ENCODE measurements around the gene TAPBP.

TAPBP gene

GRCh38 chr6:33324125-33324524, 10.2 kb upstream of the TAPBP start:
- no peak for TF ChIP-seq CTCF (IDR thresholded peaks at IDR 0.05; ENCODE audit: low read depth, low read length)
- no peak overlapping the region; the same call in 1 of the 2 replicates for H3K4me3 ChIP-seq (ENCODE audit: low read depth, low read length)

- peak overlapping the region; percentile 88 for H3K4me3 ChIP-seq (ENCODE audit: low read depth, low read length)
- TF ChIP-seq CTCF (IDR thresholded peaks at IDR 0.05; ENCODE audit: low read depth, low read length), result no peak
These were observed 9.7 kb upstream of the TAPBP start for GRCh38 chr6:33323623-33323948.

- peak overlapping the region; percentile 88 for H3K4me3 ChIP-seq (ENCODE audit: low read depth, low read length)
- TF ChIP-seq CTCF (IDR thresholded peaks at IDR 0.05; ENCODE audit: low read depth, low read length), result no peak
These were observed 7.3 kb upstream of the TAPBP start for GRCh38 chr6:33321227-33321626.

GRCh38 chr6:33320315-33321181, 6.7 kb upstream of the TAPBP start:
- peak overlapping the region; percentile 64 for H3K4me3 ChIP-seq (ENCODE audit: low read depth, low read length)
- no peak for TF ChIP-seq CTCF (IDR thresholded peaks at IDR 0.05; ENCODE audit: low read depth, low read length)

- no peak for TF ChIP-seq CTCF (IDR thresholded peaks at IDR 0.05; ENCODE audit: low read depth, low read length)
- peak overlapping the region; percentile 64 for H3K4me3 ChIP-seq (ENCODE audit: low read depth, low read length)
These were observed 6.0 kb upstream of the TAPBP start for GRCh38 chr6:33319939-33320314.

- peak overlapping the region; percentile 64 for H3K4me3 ChIP-seq (ENCODE audit: low read depth, low read length)
- TF ChIP-seq CTCF (IDR thresholded peaks at IDR 0.05; ENCODE audit: low read depth, low read length), result no peak
These were observed 4.7 kb upstream of the TAPBP start for GRCh38 chr6:33318426-33319073.
